Uterus (tissue), 4 donors: ENCODE measurements around the gene HMX1. TPM values are rescaled to one million over a fixed set of nuclear protein-coding genes. Genes with fewer than 3 reads are reported as not detected.
A peak's percentile ranks its signal among the peaks of the same experiment; 100 is the strongest.

ENCODE experiments used
- DNase-seq, 2 donors: peaks; one replicate each; pipeline ENCODE4 v3.0.0-alpha.2; 2019 to 2020
- H3K27ac ChIP-seq, 2 donors: fragments of 200-600 bp; sonication (generic); 1 replicate in 1 of 2; 2 replicates in 1 of 2; pipeline ENCODE4 v1.5.1; 2016 to 2018
- H3K27me3 ChIP-seq, 2 donors: fragments of 200-600 bp; sonication (generic); one replicate each; pipeline ENCODE4 v1.5.1; 2018 to 2019; ENCODE audit warnings: control low read depth in 1 of 2
- H3K36me3 ChIP-seq, 2 donors: fragments of 200-600 bp; sonication (generic); one replicate each; pipeline ENCODE4 v1.5.1; 2019; ENCODE audit warnings: control low read depth in 1 of 2
- H3K4me1 ChIP-seq, 2 donors: fragments of 200-600 bp; sonication (generic); one replicate each; pipeline ENCODE4 v1.5.1; 2018 to 2019; ENCODE audit warnings: control low read depth in 1 of 2
- H3K4me3 ChIP-seq, 2 donors: fragments of 200-600 bp; sonication (generic); 1 replicate in 1 of 2; 2 replicates in 1 of 2; pipeline ENCODE4 v1.5.1; 2018 to 2019; ENCODE audit warnings: mild to moderate bottlenecking in 1 of 2
- H3K9me3 ChIP-seq, 2 donors: fragments of 200-600 bp; sonication (generic); one replicate each; pipeline ENCODE4 v1.5.1; 2019; ENCODE audit warnings: control low read depth in 1 of 2
- POLR2A ChIP-seq, 2 donors: fragments of 450-650 bp; IDR thresholded peaks; one replicate each; pipeline ENCODE4 v1.6.1; 2016; ENCODE audit warnings: antibody characterized with exemption in 2 of 2, mild to moderate bottlenecking in 1 of 2, moderate library complexity in 1 of 2
- intact Hi-C: fragments of 100-400 bp; cut with DNase I; formaldehyde crosslinking; loops from one replicate; pipeline ENCODE4 v1.15.1; 2023; ENCODE audit warnings: low total_unique reads
- total RNA-seq, 4 donors: library from RNA; depleted of rRNA in 3 of 4; stranded (reverse); fragments of >200 nt in 3 of 4; gene quantifications; one replicate each; pipeline versions ENCODE4 v1.1.0 to v1.2.4, GENCODE V29; 2014 to 2023
- TF ChIP-seq, protein P1 (sequence below), 4 experiments: fragments of 200-600 bp in 2 of 4; fragments of 450-650 bp in 2 of 4; sonication (generic) in 2 of 4; IDR thresholded peaks; one replicate each; pipeline ENCODE4 v1.5.1; 2016 to 2019; ENCODE audit warnings: antibody characterized with exemption in 4 of 4, mild to moderate bottlenecking in 2 of 4, moderate library complexity in 1 of 4
- donor health status: DM: yes; HTN: yes; CAD: no.

The HMX1 gene
- total RNA-seq, 4 donors from 2014 or later = 0.21 TPM; not detected in 3

GRCh38 chr4:8917868-8918783 is 46.5 kb upstream of the HMX1 start:
- Histone ChIP-seq H3K9me3 (no peaks in the 10 kb centered on the region), H3K27me3 (peaks cover 0 to 5% of the 10 kb centered on the region in 2 donors), H3K4me1 (no peaks in the 10 kb centered on the region), H3K36me3 (no peaks in the 10 kb centered on the region), H3K27ac (no peak overlapping the region), H3K4me3 (no peak overlapping the region)
- TF ChIP-seq, protein P1, sequence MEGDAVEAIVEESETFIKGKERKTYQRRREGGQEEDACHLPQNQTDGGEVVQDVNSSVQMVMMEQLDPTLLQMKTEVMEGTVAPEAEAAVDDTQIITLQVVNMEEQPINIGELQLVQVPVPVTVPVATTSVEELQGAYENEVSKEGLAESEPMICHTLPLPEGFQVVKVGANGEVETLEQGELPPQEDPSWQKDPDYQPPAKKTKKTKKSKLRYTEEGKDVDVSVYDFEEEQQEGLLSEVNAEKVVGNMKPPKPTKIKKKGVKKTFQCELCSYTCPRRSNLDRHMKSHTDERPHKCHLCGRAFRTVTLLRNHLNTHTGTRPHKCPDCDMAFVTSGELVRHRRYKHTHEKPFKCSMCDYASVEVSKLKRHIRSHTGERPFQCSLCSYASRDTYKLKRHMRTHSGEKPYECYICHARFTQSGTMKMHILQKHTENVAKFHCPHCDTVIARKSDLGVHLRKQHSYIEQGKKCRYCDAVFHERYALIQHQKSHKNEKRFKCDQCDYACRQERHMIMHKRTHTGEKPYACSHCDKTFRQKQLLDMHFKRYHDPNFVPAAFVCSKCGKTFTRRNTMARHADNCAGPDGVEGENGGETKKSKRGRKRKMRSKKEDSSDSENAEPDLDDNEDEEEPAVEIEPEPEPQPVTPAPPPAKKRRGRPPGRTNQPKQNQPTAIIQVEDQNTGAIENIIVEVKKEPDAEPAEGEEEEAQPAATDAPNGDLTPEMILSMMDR (IDR thresholded peaks at IDR 0.05) = peak; percentile 27 to 60 (median 50)
- TF ChIP-seq POLR2A (IDR thresholded peaks at IDR 0.05) = no peak
- intact Hi-C loops = no loop called here
- DNase-seq = peak in 1 of 2 donors; percentile 28

- intact Hi-C loops = no loop called here
- Histone ChIP-seq H3K4me1 (no peaks in the 10 kb centered on the region), H3K27ac (no peak overlapping the region), H3K27me3 (peaks cover 0 to 5% of the 10 kb centered on the region in 2 donors), H3K36me3 (no peaks in the 10 kb centered on the region), H3K4me3 (no peak overlapping the region), H3K9me3 (no peaks in the 10 kb centered on the region)
- no peak for DNase-seq
- no peak for TF ChIP-seq POLR2A (IDR thresholded peaks at IDR 0.05)
- TF ChIP-seq, protein P1 (IDR thresholded peaks at IDR 0.05) = no peak
These were observed 45.7 kb upstream of the HMX1 start for GRCh38 chr4:8917321-8917811.

DNA sequence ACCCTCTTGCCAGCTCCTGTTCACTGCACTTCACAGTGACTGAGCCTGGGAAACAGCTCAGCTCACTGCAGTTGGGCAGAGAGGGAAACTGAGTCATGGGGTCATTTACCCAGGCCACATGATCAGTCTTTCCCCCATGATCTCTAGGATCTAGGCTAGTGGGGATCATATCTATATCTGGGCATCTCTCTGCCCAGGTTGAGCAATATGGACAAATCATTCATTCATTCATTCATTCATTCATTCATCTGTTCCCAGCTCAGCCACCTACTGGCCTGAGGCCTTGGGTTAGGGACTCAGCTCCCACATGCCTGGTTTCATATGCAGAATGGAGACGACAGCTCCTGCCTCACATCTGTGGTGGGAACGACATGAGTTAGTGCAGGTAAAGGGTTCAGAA is 45.3 kb upstream of the HMX1 start:
- intact Hi-C loops = no loop called here
- TF ChIP-seq POLR2A (IDR thresholded peaks at IDR 0.05) = no peak
- TF ChIP-seq, protein P1 (IDR thresholded peaks at IDR 0.05) = no peak
- Histone ChIP-seq H3K27me3 (peaks cover 0 to 5% of the 10 kb centered on the region in 2 donors), H3K4me3 (no peak overlapping the region), H3K4me1 (no peaks in the 10 kb centered on the region), H3K27ac (no peak overlapping the region), H3K9me3 (no peaks in the 10 kb centered on the region), H3K36me3 (no peaks in the 10 kb centered on the region)
- no peak for DNase-seq

DNA sequence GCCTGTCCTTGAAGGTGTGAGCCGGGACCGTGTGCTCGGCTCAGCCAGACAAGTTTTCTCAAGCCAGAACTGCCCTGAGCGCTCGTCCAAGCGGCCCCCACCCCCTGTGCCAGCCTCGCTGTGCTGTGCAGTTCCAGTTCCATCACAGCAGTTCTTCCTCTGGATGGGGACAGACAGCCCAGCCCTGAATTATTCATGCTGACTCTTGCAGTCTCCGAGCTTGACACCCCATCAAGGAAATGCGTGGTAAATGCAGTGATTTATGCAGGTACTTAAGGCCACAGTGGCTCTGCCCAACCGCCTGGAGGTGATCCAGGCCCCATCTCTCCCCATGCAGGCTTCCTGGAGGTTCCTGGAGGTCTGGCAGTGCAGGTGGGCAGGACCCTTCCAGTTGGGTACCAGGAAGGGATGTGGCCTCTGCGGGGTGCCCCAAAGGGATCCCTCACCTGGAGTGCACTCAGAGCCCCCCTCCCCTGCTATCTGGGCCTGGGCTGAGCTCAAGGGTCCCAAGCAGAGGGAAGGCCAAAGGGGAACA is 44.8 kb upstream of the HMX1 start:
- no peaks in the 10 kb centered on the region for H3K36me3 ChIP-seq
- intact Hi-C loops = no loop called here
- no peaks in the 10 kb centered on the region for H3K9me3 ChIP-seq
- TF ChIP-seq, protein P1 (IDR thresholded peaks at IDR 0.05) = no peak
- no peak for TF ChIP-seq POLR2A (IDR thresholded peaks at IDR 0.05)
- no peak overlapping the region for H3K4me3 ChIP-seq
- no peaks in the 10 kb centered on the region for H3K4me1 ChIP-seq
- no peak for DNase-seq
- no peak overlapping the region for H3K27ac ChIP-seq
- peaks cover 0 to 5% of the 10 kb centered on the region in 2 donors for H3K27me3 ChIP-seq
